HG03378 (cell line): ENCODE results near the gene MRPS33.
"Not testable (repeated sequence)": the region's sequence is repeated elsewhere in the genome, so short reads cannot be mapped to it uniquely, and the experiment has no call there.

Experiments used
- ATAC-seq: cut with Tn5 transposase; IDR thresholded peaks from one replicate; pipeline ENCODE4 v1.9.1; 2021; ENCODE audit warnings: mild to moderate bottlenecking, moderate library complexity; ENCODE audit not compliant: unreplicated experiment

MRPS33 gene

GRCh38 chr7:140956997-140957396 is 57.8 kb downstream of the MRPS33 start:
- ATAC-seq = not testable (repeated sequence)
